Measurements from ENCODE around the gene PYHIN1.

The PYHIN1 gene

DNA sequence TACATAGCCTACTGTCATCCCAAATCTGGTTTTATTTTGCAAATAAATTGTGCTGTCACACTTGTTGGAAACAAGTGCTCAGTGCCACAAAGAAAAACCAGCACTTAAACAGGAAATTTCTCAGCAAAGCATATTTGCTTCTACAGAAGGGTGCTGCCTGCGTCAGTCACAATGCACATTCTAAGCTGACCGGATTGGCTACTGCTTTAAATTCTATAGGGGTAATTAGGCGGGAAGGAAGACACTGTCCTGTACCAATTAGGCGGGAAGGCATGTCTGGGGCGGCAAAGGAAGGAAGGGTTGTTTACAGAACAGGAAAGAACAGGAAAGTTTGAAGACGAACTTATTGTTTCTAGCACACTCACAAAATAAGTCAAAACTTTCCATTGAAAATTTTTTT lies 81.1 kb downstream of the PYHIN1 start:
- DNase-seq = no peak

DNA sequence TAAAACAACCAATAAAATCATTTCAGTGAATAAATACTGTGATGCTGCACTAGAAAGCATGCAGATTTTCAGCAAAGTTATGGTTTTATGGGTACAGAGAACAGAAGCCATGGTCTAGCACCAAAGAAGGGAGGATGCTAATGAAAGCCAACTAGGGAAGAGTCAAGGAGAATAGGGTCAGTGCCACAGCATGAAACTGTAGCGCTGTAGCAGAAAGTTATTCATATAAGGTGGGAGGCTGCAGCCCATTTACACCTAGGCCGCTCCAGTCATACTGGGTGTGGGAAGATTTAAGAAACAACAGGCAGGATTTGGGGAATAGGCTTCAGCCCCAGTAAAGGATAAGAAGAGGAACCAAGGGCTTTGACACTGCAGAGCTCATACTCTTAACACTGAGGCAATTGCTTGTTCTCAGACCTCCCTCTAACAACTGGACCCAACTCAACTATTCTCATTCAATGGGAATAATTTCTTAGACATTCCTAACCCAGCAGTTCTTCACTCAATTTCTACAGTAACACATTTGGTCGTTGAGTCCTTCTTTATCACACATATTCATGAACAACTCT lies 82.7 kb downstream of the PYHIN1 start:
- no peak for DNase-seq

DNA sequence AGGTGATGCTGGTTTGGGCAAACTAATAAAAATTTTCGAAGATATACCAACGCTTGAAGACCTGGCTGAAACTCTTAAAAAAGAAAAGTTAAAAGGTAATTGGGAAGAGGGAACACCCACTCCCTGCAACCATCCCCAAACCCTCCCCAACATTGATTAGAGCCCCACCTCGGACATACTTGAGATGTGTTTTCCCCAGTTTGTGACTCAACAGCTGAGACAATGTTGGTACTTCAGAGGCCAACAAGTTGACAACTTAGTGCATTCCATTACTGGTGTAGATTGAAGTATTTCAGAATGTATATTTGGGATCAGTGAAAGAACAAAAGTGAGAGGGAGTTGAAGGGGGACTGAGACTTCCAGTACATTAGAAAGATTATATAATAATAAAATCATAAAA lies 83.5 kb downstream of the PYHIN1 start:
- no peak for DNase-seq

DNA sequence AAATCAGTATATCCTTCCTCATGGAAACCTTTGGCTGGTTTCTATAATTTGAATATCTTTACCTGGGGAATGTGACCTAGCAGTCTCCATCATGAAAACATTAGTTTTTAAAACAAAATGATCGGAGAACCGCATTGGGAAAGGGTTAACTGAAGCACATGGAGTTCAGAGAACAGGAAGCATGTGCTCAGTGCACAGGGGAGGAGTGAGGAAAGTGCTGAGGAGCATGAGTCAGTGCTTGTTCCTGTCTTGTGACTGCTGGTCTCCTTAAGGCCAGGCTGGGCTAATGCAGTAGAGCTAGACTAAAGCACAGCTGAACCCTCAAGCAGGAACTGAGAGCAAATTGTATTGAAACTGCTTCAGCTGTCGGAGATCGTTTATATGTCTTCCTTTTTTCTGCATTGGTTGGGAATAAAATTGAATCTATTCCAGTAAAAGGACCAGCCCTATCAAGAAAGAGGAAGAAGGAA lies 84.1 kb downstream of the PYHIN1 start:
- peak in 15 of 51 donors; percentile 2 to 39 (median 16) for DNase-seq

DNA sequence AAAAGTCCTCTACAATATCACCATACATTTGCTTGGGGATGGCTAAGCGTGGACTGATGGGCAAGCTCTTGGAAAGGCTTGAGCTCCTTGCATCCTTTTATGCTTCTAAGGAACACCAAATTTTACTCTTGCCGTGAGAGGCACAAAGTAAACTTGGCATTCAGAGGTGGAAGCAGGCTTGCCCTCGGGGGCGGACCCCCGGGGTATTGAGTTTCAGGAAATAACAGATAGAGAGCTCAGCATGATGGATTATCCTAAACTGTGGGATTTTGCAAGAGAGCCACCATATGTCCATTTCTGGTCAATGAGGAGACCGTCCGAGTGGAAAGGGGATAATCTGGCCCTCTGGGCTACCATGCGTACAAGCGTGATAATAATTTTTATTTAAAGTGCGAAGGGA lies 92.4 kb downstream of the PYHIN1 start:
- DNase-seq = no peak

DNA sequence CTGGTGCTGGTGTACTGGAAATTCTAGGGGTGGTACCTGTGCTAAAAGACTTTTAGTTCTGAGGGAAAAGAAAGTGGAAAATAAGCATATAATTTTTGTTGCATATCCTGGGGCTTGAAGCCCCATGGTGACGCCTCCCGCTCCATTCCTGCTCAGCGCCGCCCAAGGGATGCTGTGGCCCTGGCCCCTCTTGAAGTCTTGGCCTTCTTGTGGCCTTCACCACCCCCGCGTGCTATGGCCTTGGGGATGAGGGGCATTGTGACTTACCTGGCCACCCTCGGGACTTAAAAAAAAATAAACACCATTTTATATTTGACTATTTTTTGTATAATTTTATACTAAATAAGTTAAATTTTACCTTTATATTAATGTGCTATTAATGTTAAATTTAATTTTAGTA lies 93.7 kb downstream of the PYHIN1 start:
- no peak for DNase-seq

All from hypothalamus (tissue), 51 donors.